Activated CD8-positive, alpha-beta memory T cell treated with anti-CD3 and anti-CD28 coated beads for 24 hours (primary cell): ENCODE measurements around the gene SLC1A3.

ENCODE experiments used
- DNase-seq: peaks from one replicate; pipeline ENCODE4 v3.0.0-alpha.2; 2020

The SLC1A3 gene

GRCh38 chr5:36658038-36658756 lies 51.8 kb downstream of the SLC1A3 start:
- no peak for DNase-seq

GRCh38 chr5:36659411-36659810 lies 53.0 kb downstream of the SLC1A3 start:
- no peak for DNase-seq

GRCh38 chr5:36660397-36661049 lies 54.1 kb downstream of the SLC1A3 start:
- DNase-seq = no peak

- DNase-seq = no peak
These were observed 55.2 kb downstream of the SLC1A3 start for GRCh38 chr5:36661456-36662220.

- no peak for DNase-seq
These were observed 56.0 kb downstream of the SLC1A3 start for GRCh38 chr5:36662291-36662851.

- no peak for DNase-seq
These were observed 58.4 kb downstream of the SLC1A3 start for GRCh38 chr5:36664766-36665165.

- DNase-seq = no peak
These were observed 59.2 kb downstream of the SLC1A3 start for GRCh38 chr5:36665628-36666027.

GRCh38 chr5:36666274-36666673 lies 59.9 kb downstream of the SLC1A3 start:
- DNase-seq = no peak

GRCh38 chr5:36666986-36667385 lies 60.6 kb downstream of the SLC1A3 start:
- DNase-seq = no peak

GRCh38 chr5:36667824-36668223 lies 61.4 kb downstream of the SLC1A3 start:
- DNase-seq = no peak

GRCh38 chr5:36669015-36669651 lies 62.7 kb downstream of the SLC1A3 start:
- DNase-seq = no peak

GRCh38 chr5:36670548-36670947 lies 64.1 kb downstream of the SLC1A3 start:
- DNase-seq = no peak

- DNase-seq = no peak
These were observed 68.9 kb downstream of the SLC1A3 start for GRCh38 chr5:36675282-36675681.

GRCh38 chr5:36679221-36679989 lies 73.0 kb downstream of the SLC1A3 start:
- no peak for DNase-seq

- no peak for DNase-seq
These were observed 73.7 kb downstream of the SLC1A3 start for GRCh38 chr5:36680066-36680465.

- no peak for DNase-seq
These were observed 75.3 kb downstream of the SLC1A3 start for GRCh38 chr5:36681711-36682110.

- no peak for DNase-seq
These were observed 76.1 kb downstream of the SLC1A3 start for GRCh38 chr5:36682499-36682898.

- no peak for DNase-seq
These were observed 77.5 kb downstream of the SLC1A3 start for GRCh38 chr5:36683821-36684434.

GRCh38 chr5:36685631-36686288 lies 79.4 kb downstream of the SLC1A3 start:
- no peak for DNase-seq

- no peak for DNase-seq
These were observed 80.5 kb downstream of the SLC1A3 start for GRCh38 chr5:36686881-36687280.

- no peak for DNase-seq
These were observed 82.3 kb downstream of the SLC1A3 start for GRCh38 chr5:36688722-36689121.
